ENCODE data around the gene MTX3.

MTX3 gene

GRCh38 chr5:79976759-79977515, 14.1 kb downstream of the MTX3 start:
- no peak for DNase-seq

- DNase-seq: no peak
Observed at GRCh38 chr5:79975422-79975821, 15.6 kb downstream of the MTX3 start.

GRCh38 chr5:79974886-79975285, 16.2 kb downstream of the MTX3 start:
- DNase-seq: no peak

GRCh38 chr5:79973996-79974395, 17.1 kb downstream of the MTX3 start:
- no peak for DNase-seq

GRCh38 chr5:79973511-79973910, 17.6 kb downstream of the MTX3 start:
- DNase-seq: no peak

GRCh38 chr5:79971156-79971555, 19.9 kb downstream of the MTX3 start:
- no peak for DNase-seq

GRCh38 chr5:79966448-79966847, 24.6 kb downstream of the MTX3 start:
- no peak for DNase-seq

- no peak for DNase-seq
Observed at GRCh38 chr5:79964136-79964535, 26.9 kb downstream of the MTX3 start.

- DNase-seq: no peak
Observed at GRCh38 chr5:79963261-79964061, 27.6 kb downstream of the MTX3 start.

- DNase-seq: no peak
Observed at GRCh38 chr5:79962575-79963222, 28.4 kb downstream of the MTX3 start.

GRCh38 chr5:79961716-79962574, 29.1 kb downstream of the MTX3 start:
- DNase-seq: no peak

GRCh38 chr5:79959407-79959806, 31.7 kb downstream of the MTX3 start:
- DNase-seq: no peak

GRCh38 chr5:79955941-79956670, 35.0 kb downstream of the MTX3 start:
- no peak for DNase-seq

GRCh38 chr5:79955356-79955895, 35.6 kb downstream of the MTX3 start:
- DNase-seq: no peak

- no peak for DNase-seq
Observed at GRCh38 chr5:79954620-79955019, 36.4 kb downstream of the MTX3 start.

GRCh38 chr5:79947567-79947966, 43.5 kb downstream of the MTX3 start:
- no peak for DNase-seq

GRCh38 chr5:79938468-79938867, 52.6 kb downstream of the MTX3 start:
- no peak for DNase-seq

GRCh38 chr5:79936646-79937216, 54.3 kb downstream of the MTX3 start:
- no peak for DNase-seq

GRCh38 chr5:79936002-79936645, 54.9 kb downstream of the MTX3 start:
- DNase-seq: no peak

- no peak for DNase-seq
Observed at GRCh38 chr5:79934681-79935080, 56.4 kb downstream of the MTX3 start.
